GM12878 (cell line): ENCODE data around the gene NNMT.

Experiments
- EZH2 ChIP-seq: IDR thresholded peaks from 2 replicates; pipeline ENCODE4 v1.6.1; 2012; ENCODE audit warnings: low read depth, mild to moderate bottlenecking, control low read depth, inconsistent platforms, low read length, borderline replicate concordance; ENCODE audit not compliant: control insufficient read depth
- TCF12 ChIP-seq: IDR thresholded peaks from 2 replicates; pipeline ENCODE4 v1.6.1; 2011; ENCODE audit warnings: low read depth, mild to moderate bottlenecking, low read length
- TF ChIP-seq, protein P1 (sequence below), 3 experiments: IDR thresholded peaks in 2 of 3; conservative IDR thresholded peaks in 1 of 3; 2 replicates each; pipeline ENCODE4 v1.5.1; 2011; ENCODE audit warnings: low read depth in 3 of 3, low read length in 3 of 3, mild to moderate bottlenecking in 3 of 3, control low read depth in 2 of 3, moderate library complexity in 2 of 3, inconsistent platforms in 1 of 3, mixed read lengths in 1 of 3; ENCODE audit not compliant: control insufficient read depth in 2 of 3, insufficient read depth in 1 of 3; ENCODE audit errors: extremely low read depth in 1 of 3
- TF ChIP-seq, protein P2 (sequence below): fragments of 450-650 bp; conservative IDR thresholded peaks from 2 replicates; pipeline ENCODE4 v1.6.1; 2017; ENCODE audit warnings: mild to moderate bottlenecking, moderate library complexity
- TF ChIP-seq, protein P3 (sequence below): fragments of 150-350 bp; IDR thresholded peaks from 2 replicates; pipeline ENCODE4 v1.6.1; 2016; ENCODE audit warnings: low read depth, low read length

DNA sequence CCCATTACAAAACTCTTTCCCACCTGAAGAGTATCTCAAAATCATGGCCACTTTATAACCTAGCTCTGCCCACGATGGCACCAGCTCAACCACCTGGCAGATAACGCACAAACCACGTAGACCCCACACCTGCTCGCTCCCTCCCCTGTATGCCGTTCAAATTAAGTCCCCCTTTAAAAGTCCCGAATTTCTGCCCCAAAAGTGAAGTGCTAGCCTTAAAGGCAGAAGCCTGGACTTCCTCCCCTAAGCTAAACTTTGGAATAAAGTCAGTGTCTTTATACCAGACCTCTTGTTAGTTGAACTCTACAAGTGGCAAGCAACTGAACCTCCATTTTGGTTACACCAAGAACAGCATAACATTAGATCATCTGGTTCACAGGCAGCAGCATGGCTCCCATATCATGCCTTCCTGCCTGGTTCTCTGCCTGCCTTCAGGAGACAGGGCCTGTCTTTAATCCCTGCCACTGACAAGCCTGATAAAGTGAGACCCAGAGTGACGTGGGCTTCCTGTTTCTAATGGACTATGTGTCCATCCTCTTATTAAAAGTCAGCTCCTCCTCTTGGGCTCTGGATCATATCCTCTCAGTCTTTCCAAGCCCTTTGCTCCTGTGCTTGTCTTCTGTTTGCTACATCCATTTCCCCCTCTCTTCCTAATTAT lies 32.6 kb upstream of the NNMT start:
- TF ChIP-seq, protein P1, sequence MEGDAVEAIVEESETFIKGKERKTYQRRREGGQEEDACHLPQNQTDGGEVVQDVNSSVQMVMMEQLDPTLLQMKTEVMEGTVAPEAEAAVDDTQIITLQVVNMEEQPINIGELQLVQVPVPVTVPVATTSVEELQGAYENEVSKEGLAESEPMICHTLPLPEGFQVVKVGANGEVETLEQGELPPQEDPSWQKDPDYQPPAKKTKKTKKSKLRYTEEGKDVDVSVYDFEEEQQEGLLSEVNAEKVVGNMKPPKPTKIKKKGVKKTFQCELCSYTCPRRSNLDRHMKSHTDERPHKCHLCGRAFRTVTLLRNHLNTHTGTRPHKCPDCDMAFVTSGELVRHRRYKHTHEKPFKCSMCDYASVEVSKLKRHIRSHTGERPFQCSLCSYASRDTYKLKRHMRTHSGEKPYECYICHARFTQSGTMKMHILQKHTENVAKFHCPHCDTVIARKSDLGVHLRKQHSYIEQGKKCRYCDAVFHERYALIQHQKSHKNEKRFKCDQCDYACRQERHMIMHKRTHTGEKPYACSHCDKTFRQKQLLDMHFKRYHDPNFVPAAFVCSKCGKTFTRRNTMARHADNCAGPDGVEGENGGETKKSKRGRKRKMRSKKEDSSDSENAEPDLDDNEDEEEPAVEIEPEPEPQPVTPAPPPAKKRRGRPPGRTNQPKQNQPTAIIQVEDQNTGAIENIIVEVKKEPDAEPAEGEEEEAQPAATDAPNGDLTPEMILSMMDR (IDR thresholded peaks at IDR 0.05 in 2 of 3, conservative IDR thresholded peaks at IDR 0.05 in 1 of 3; ENCODE audit: control insufficient read depth in 2 of 3, extremely low read depth in 1 of 3, insufficient read depth in 1 of 3, low read depth in 3 of 3, low read length in 3 of 3), result no peak
- TF ChIP-seq, protein P2, sequence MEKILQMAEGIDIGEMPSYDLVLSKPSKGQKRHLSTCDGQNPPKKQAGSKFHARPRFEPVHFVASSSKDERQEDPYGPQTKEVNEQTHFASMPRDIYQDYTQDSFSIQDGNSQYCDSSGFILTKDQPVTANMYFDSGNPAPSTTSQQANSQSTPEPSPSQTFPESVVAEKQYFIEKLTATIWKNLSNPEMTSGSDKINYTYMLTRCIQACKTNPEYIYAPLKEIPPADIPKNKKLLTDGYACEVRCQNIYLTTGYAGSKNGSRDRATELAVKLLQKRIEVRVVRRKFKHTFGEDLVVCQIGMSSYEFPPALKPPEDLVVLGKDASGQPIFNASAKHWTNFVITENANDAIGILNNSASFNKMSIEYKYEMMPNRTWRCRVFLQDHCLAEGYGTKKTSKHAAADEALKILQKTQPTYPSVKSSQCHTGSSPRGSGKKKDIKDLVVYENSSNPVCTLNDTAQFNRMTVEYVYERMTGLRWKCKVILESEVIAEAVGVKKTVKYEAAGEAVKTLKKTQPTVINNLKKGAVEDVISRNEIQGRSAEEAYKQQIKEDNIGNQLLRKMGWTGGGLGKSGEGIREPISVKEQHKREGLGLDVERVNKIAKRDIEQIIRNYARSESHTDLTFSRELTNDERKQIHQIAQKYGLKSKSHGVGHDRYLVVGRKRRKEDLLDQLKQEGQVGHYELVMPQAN, result no peak
- TF ChIP-seq, protein P3, sequence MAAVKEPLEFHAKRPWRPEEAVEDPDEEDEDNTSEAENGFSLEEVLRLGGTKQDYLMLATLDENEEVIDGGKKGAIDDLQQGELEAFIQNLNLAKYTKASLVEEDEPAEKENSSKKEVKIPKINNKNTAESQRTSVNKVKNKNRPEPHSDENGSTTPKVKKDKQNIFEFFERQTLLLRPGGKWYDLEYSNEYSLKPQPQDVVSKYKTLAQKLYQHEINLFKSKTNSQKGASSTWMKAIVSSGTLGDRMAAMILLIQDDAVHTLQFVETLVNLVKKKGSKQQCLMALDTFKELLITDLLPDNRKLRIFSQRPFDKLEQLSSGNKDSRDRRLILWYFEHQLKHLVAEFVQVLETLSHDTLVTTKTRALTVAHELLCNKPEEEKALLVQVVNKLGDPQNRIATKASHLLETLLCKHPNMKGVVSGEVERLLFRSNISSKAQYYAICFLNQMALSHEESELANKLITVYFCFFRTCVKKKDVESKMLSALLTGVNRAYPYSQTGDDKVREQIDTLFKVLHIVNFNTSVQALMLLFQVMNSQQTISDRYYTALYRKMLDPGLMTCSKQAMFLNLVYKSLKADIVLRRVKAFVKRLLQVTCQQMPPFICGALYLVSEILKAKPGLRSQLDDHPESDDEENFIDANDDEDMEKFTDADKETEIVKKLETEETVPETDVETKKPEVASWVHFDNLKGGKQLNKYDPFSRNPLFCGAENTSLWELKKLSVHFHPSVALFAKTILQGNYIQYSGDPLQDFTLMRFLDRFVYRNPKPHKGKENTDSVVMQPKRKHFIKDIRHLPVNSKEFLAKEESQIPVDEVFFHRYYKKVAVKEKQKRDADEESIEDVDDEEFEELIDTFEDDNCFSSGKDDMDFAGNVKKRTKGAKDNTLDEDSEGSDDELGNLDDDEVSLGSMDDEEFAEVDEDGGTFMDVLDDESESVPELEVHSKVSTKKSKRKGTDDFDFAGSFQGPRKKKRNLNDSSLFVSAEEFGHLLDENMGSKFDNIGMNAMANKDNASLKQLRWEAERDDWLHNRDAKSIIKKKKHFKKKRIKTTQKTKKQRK, result no peak
- no peak for TF ChIP-seq EZH2
- TF ChIP-seq TCF12, result no peak
